ENCODE data around the gene CCR7.
A peak's percentile ranks its signal among the peaks of the same experiment; 100 is the strongest.

CCR7 gene

DNA sequence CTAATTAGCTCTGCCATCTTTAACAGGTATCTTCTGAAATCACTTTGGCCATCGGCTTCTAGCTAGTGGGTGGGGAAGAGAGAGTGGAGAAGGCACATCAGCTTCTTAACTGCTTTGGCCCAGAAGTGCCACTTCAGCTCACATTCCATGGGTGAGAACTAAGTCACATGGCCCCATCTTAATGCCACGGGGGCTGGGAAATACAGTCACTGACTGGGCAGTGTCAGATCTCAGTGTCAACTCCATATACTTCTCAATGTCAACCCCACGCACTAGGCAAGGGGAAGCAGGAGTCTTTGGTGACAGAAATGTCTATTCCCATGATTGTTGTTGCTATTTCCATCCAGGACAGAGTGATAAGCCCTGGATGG, 29.4 kb downstream of the CCR7 start:
- DNase-seq (ENCODE audit: low spot score) = no peak

DNA sequence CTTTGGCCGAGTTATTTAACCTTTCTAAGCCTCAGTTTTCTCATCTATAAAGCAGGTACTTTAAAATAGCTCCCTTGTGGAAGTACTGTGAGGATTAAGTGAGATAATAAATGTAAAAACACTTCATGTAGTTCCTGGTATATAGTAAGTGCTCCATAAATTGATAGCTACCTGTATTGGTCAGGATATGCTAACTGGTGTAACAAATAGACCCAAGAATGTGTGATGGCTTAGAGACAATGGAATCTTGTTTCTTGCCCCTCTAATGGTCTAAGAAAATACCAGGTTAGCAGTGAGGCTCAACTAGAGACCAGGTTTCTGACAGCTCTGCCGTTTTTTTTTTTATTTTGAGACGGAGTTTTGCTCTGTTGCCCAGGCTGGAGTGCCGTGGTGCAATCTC, 29.8 kb downstream of the CCR7 start:
- no peak for DNase-seq (ENCODE audit: low spot score)

- no peak for DNase-seq (ENCODE audit: low spot score)
Measured at GRCh38 chr17:40534371-40535189, 30.7 kb downstream of the CCR7 start.

- no peak for DNase-seq (ENCODE audit: low spot score)
Measured at GRCh38 chr17:40533896-40534295, 31.4 kb downstream of the CCR7 start.

DNA sequence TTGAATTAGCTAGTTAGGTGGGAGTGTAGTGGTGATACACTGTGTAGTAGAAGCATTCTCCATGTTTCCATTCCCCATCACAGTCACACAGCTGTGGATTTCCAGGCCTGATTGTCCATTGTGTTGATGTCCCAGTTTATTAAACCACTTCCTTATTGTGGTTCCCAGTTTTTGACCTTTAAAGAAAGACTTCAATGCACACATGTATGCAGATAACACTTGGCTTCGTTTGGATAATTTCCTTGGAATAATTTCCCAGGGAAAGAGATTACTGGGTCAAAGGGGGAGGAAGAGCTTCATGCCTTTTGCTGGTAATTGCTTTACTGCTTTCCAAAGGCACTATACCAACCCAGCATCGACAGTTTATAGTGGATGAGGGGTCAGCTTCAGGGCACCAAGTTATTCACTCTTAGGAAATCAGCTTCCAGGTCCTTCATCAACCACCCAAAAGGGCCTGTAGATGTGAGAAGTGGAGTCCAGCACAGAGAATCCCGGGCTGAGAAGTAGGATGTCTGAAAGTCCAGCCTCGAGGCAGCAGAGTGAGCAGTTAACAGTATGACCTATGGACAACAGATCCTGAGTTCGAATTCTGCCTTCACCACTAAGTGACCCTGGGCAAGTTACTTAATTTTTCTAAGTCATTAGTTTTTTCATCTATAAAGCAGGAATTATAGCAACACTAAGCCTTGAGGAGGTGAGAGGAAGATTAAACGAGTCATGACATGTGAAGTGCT, 32.6 kb downstream of the CCR7 start:
- DNase-seq (ENCODE audit: low spot score) = no peak

- peak; percentile 64 for DNase-seq (ENCODE audit: low spot score)
Measured at GRCh38 chr17:40531051-40531991, 34.0 kb downstream of the CCR7 start.

GRCh38 chr17:40530531-40530994, 34.7 kb downstream of the CCR7 start:
- DNase-seq (ENCODE audit: low spot score) = no peak

- no peak for DNase-seq (ENCODE audit: low spot score)
Measured at GRCh38 chr17:40529991-40530390, 35.3 kb downstream of the CCR7 start.

- DNase-seq (ENCODE audit: low spot score) = no peak
Measured at GRCh38 chr17:40528692-40529417, 36.4 kb downstream of the CCR7 start.

- no peak for DNase-seq (ENCODE audit: low spot score)
Measured at GRCh38 chr17:40526668-40527067, 38.6 kb downstream of the CCR7 start.

DNA sequence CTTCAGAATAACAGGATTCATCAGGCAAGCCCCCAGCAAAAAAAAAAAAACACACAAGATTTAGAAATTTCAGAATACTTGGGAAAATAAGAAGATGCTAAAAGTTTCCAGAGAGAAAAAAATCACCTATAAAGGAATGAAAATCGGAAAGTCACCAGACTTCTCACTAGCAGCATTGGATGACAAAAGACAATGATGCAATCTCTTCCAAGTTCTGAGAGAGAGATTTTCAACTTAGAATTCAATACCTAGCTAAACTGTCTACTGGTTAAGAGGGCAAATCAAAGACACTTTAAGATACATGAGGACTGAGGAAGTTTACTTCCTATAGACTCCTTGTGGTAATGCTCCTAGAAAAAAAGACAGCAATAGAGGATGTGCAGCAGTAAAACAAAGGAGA, 40.0 kb downstream of the CCR7 start:
- no peak for DNase-seq (ENCODE audit: low spot score)

- no peak for DNase-seq (ENCODE audit: low spot score)
Measured at GRCh38 chr17:40524243-40524965, 40.9 kb downstream of the CCR7 start.

DNA sequence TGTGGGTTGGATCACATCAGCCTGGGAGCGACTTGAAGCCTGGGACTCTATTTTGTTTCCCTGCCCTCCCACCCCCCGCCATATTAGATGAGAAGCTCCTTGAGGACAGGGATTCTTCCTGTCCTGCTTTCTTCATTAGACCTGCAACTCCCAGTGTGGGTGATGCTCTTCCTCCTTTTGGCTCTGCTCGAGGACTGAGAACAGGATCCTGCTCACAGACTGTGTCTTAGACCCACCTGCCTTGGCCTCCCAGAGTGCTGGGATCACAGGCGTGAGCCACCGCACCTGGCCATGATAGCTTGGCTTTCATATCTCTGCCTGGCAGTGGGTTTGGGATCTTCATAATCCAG, 42.3 kb downstream of the CCR7 start:
- no peak for DNase-seq (ENCODE audit: low spot score)

DNA sequence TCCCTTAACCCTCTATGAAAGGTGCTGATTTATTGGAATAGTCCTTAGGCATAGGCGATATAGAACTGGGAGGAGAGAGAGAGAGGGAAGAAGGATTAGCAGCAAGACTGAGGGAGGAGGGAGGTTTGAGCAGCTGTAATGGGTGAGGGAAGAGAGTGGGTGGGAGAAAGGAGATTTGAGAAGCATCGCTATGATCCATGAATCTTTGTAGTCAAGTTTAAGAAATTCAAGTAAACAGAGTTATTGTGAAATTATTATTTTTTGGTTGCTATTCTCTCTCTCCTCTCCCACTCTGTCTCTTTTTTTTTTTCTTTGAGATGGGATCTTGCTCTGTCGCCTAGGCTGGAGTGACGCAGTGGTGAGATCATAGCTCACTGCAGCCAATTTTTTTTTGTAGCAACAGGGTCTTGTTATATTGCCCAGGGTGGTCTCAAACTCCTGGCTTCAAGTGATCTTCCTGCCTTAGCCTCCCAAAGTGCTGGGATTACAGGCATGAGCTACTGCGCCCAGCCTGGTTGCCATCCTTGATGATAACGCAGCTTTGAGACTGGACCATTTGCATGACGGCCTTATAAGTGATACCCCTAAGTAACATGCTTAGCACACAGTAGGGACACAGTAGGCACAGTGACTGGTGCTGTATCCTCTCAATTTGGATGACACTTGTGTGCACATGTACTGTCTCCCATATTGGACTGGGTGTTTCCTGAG, 42.9 kb downstream of the CCR7 start:
- no peak for DNase-seq (ENCODE audit: low spot score)

DNA sequence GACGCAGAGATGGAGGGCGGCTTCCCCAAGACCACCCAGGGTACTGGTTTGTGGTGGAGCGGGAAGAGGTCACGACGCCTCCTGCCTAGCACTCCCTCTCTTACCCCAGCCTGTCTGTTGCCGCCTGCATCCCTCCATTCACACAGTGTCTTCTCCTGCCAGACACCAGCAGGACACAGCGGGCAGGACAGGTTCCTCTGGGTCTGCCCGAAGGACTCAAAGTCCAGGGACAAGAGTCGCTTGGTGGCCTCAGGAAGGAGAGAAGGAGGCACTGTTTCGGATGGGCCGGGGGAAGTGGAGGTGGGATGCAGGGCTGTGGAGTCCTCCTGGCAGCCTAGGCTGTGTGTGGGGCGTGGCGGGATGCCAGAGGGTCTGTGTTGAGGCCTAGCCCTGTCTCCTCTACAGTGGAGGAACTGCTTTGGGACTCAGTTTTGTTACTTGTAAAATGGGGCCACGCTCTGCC, 44.2 kb downstream of the CCR7 start:
- DNase-seq (ENCODE audit: low spot score) = no peak

GRCh38 chr17:40519089-40519775, 46.0 kb downstream of the CCR7 start:
- DNase-seq (ENCODE audit: low spot score) = no peak

DNA sequence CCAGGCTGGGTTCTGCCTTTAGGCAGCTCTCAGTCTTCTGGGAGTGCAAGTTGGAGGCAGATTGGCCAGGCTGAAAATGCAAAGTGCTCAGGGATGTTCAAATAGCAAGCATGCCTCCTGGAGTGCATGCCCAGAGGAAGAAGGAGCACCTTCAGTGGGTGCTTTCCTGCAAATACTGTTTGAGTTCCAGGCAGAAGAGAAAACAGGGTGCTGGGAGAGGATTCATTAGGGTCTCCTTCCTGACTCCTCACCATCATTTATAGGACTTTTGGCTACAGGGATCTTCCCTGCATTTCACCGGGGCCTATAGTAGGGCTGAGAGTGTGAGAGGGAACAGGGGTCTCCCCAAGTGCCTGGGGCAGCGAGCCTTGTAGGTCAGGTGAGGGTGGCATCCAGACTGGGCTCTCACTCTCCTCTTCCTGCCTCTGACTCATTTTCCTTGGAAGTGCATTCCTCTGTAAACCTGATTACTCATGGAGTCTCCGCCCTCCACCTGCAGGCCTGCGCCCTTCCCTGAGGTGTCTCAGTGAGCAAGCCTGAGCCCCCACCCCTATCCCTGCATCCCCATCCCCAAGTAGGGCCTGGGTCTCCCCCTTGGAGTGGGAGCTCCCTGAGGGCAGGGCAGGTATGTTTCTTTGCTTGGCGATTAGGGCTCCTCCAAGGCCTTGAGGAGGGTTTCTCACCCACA, 46.7 kb downstream of the CCR7 start:
- DNase-seq (ENCODE audit: low spot score) = no peak

GRCh38 chr17:40517981-40518380, 47.3 kb downstream of the CCR7 start:
- DNase-seq (ENCODE audit: low spot score) = no peak

GRCh38 chr17:40517286-40517662, 48.0 kb downstream of the CCR7 start:
- DNase-seq (ENCODE audit: low spot score) = no peak
